ENCODE measurements around the gene EXOSC2. TPM values are rescaled to one million over a fixed set of nuclear protein-coding genes. Genes with fewer than 3 reads are reported as not detected.

EXOSC2 gene
- total RNA-seq, 2 experiments from 2014 or later = 65.0 to 89.9 TPM

DNA sequence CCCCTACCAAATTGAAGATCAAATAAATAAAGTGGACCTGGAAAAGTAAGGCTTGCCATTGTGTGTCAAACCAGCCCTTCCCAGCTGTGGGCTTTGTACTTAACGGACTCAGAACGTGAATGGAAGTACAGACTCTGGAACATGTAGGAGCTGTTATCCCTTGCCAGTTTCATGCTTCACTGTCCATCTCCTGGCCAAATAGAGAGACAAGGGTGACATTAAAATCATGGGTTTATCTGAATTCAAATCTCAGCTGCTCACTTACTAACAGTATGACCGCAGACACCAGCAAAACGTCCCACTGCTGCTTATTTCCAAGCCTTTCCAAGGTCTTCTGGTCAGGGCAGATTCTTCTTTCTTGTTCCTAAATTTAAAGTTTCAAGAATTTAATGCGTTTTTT lies 52.2 kb downstream of the EXOSC2 start:
- Histone ChIP-seq H3K4me2 (ENCODE audit: low read length) (no peak overlapping the region), H3K27ac (ENCODE audit: low read depth, low read length, poor library complexity, severe bottlenecking) (no peak overlapping the region), H4K20me1 (ENCODE audit: insufficient read depth, low read length) (no peaks in the 10 kb centered on the region; the same call in 1 of the 2 replicates), H3K4me1 (ENCODE audit: insufficient read depth, low read length, poor library complexity, severe bottlenecking) (no peaks in the 10 kb centered on the region), H2AFZ (ENCODE audit: low read length) (no peak overlapping the region), H3K9me3 (ENCODE audit: low read length) (no peaks in the 10 kb centered on the region), H3K4me3 (ENCODE audit: low read depth, low read length, poor library complexity, severe bottlenecking) (no peak overlapping the region), H3K9me2 (ENCODE audit: insufficient read depth, low read length) (no peaks in the 10 kb centered on the region), H3K36me3 (ENCODE audit: insufficient read depth, low read length) (no peaks in the 10 kb centered on the region), H3K79me2 (ENCODE audit: insufficient read depth, low read depth, low read length) (no peaks in the 10 kb centered on the region)
- BruUV-seq (replicated peaks) = TSS peak; percentile 56
- ChIA-PET POLR2A (interaction anchor here (0.5 kb wide), 1 partner anchor 187 kb away, joined by 7 read pairs; no protein-coding TSS in a partner anchor), CTCF (ENCODE audit: unreplicated experiment) (no interaction called here)
- DNase-seq (ENCODE audit: low spot score) = no peak
- intact Hi-C loops (cut with micrococcal nuclease; ENCODE audit: unreplicated experiment) = no loop called here
- no peak for TF ChIP-seq EZH2phosphoT487 (IDR thresholded peaks at IDR 0.05; ENCODE audit: borderline replicate concordance, low read depth, low read length)
- TF ChIP-seq, protein P1, sequence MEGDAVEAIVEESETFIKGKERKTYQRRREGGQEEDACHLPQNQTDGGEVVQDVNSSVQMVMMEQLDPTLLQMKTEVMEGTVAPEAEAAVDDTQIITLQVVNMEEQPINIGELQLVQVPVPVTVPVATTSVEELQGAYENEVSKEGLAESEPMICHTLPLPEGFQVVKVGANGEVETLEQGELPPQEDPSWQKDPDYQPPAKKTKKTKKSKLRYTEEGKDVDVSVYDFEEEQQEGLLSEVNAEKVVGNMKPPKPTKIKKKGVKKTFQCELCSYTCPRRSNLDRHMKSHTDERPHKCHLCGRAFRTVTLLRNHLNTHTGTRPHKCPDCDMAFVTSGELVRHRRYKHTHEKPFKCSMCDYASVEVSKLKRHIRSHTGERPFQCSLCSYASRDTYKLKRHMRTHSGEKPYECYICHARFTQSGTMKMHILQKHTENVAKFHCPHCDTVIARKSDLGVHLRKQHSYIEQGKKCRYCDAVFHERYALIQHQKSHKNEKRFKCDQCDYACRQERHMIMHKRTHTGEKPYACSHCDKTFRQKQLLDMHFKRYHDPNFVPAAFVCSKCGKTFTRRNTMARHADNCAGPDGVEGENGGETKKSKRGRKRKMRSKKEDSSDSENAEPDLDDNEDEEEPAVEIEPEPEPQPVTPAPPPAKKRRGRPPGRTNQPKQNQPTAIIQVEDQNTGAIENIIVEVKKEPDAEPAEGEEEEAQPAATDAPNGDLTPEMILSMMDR (conservative IDR thresholded peaks at IDR 0.05; ENCODE audit: low read length) = no peak

DNA sequence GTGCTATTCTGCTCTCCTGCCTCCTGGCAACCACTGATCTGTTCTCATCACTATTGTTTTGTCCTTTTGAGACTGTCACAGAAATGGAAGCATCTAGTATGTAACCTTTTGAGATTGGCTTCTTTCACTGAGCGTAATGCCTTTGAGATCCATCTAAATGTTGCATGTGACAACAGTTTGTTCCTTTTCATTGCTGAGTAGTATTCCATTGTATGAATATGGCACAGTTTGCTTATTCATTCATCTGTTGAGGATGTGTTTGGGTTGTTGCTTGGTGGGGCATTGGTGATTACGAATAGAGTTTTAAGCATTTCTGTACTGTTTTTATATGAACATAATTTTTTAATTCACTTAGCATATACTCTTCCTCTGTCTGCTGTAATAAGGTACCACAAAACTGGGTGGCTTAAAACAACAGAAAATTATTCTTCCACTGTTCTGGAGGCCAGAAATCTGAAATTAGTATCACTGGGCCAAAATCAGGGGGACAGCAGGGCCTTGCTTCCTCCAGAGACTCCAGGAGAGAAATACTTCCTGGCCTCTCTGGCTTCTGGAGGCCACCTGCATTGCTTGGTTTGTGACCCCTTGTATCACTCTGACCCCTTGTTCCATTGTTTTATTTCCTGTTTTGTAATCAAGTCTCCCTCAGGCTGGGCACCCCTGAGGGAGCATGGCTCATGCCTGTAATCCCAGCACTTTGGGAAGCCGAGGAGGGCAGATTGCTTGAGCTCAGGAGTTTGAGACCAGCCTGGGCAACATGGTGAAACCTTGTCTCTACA lies 53.0 kb downstream of the EXOSC2 start:
- TF ChIP-seq EZH2phosphoT487 (IDR thresholded peaks at IDR 0.05; ENCODE audit: borderline replicate concordance, low read depth, low read length) = no peak
- TF ChIP-seq, protein P1 (conservative IDR thresholded peaks at IDR 0.05; ENCODE audit: low read length) = no peak
- H3K9me2 ChIP-seq (ENCODE audit: insufficient read depth, low read length) = no peaks in the 10 kb centered on the region
- H4K20me1 ChIP-seq (ENCODE audit: insufficient read depth, low read length) = no peaks in the 10 kb centered on the region; the same call in 1 of the 2 replicates
- ChIA-PET CTCF (ENCODE audit: unreplicated experiment) (no interaction called here), POLR2A (no interaction called here)
- H3K36me3 ChIP-seq (ENCODE audit: insufficient read depth, low read length) = no peaks in the 10 kb centered on the region
- DNase-seq (ENCODE audit: low spot score) = no peak
- intact Hi-C loops (cut with micrococcal nuclease; ENCODE audit: unreplicated experiment) = no loop called here
- no peaks in the 10 kb centered on the region for H3K79me2 ChIP-seq (ENCODE audit: insufficient read depth, low read depth, low read length)
- no peaks in the 10 kb centered on the region for H3K4me1 ChIP-seq (ENCODE audit: insufficient read depth, low read length, poor library complexity, severe bottlenecking)
- no peak overlapping the region for H3K27ac ChIP-seq (ENCODE audit: low read depth, low read length, poor library complexity, severe bottlenecking)
- H3K9me3 ChIP-seq (ENCODE audit: low read length) = no peaks in the 10 kb centered on the region
- no peak overlapping the region for H2AFZ ChIP-seq (ENCODE audit: low read length)
- H3K4me2 ChIP-seq (ENCODE audit: low read length) = no peak overlapping the region
- BruUV-seq (replicated peaks) = no TSS peak
- H3K4me3 ChIP-seq (ENCODE audit: low read depth, low read length, poor library complexity, severe bottlenecking) = no peak overlapping the region

DNA sequence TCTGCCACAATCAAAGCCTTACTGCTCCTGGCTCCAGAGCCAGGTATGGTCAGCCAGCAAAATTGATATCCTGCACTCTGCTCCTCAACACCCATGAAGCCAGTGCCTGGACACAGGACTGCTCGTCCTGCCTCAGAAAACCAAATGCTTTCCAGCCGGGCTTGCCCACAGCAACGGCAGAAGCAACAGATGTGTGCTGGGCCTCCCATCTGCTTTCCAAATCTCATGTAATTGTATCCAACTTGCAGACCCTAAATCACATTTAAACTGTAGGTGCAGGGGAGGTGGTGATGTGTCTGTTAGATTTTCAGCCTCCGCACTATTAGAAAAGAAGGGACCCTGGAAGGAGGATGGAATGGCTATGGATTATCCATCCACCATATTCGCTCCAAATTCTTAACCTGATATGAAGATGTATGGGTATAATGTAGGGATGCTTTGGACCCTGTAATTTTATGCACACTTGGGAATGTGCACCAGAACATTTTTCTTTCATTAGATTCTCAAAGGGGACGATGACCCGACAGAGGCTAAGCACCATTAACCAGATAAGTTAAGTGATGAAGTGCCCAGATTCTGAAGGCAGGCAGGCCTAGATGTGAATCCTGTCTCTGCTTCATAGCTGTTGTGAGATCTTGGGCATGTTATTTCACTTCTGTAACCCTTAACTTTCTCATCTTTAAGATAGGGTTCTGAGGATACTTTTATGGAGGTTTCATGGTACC lies 58.2 kb downstream of the EXOSC2 start:
- BruUV-seq (replicated peaks) = no TSS peak
- Histone ChIP-seq H3K9me2 (ENCODE audit: insufficient read depth, low read length) (no peaks in the 10 kb centered on the region), H4K20me1 (ENCODE audit: insufficient read depth, low read length) (peaks cover 6% of the 10 kb centered on the region; the same call in 1 of the 2 replicates), H3K9me3 (ENCODE audit: low read length) (no peaks in the 10 kb centered on the region), H3K36me3 (ENCODE audit: insufficient read depth, low read length) (no peaks in the 10 kb centered on the region), H3K4me2 (ENCODE audit: low read length) (no peak overlapping the region), H3K27ac (ENCODE audit: low read depth, low read length, poor library complexity, severe bottlenecking) (no peak overlapping the region), H3K4me3 (ENCODE audit: low read depth, low read length, poor library complexity, severe bottlenecking) (no peak overlapping the region), H3K4me1 (ENCODE audit: insufficient read depth, low read length, poor library complexity, severe bottlenecking) (peaks cover 9% of the 10 kb centered on the region), H2AFZ (ENCODE audit: low read length) (no peak overlapping the region), H3K79me2 (ENCODE audit: insufficient read depth, low read depth, low read length) (no peaks in the 10 kb centered on the region)
- no peak for TF ChIP-seq EZH2phosphoT487 (IDR thresholded peaks at IDR 0.05; ENCODE audit: borderline replicate concordance, low read depth, low read length)
- TF ChIP-seq, protein P1 (conservative IDR thresholded peaks at IDR 0.05; ENCODE audit: low read length) = no peak
- ChIA-PET POLR2A (no interaction called here), CTCF (ENCODE audit: unreplicated experiment) (no interaction called here)
- DNase-seq (ENCODE audit: low spot score) = no peak
- intact Hi-C loops (cut with micrococcal nuclease; ENCODE audit: unreplicated experiment) = no loop called here

Data from OCI-LY7 (cell line).